Muscle of arm (tissue), 12 donors: ENCODE results near the gene PLOD2. TPM values are rescaled to one million over a fixed set of nuclear protein-coding genes. Genes with fewer than 3 reads are reported as not detected.

Experiments
- DNase-seq: peaks from one replicate; pipeline ENCODE4 v3.0.0-alpha.2; 2013
- polyA plus RNA-seq, 12 donors: library from polyadenylated mRNA; unstranded; fragments of 120-200 nt; gene quantifications; one replicate each; pipeline ENCODE4 v1.2.1, GENCODE V29; 2013; ENCODE audit not compliant: insufficient read length in 12 of 12

Gene PLOD2
- polyA plus RNA-seq, 12 donors = 13.4 to 80.7 (median 26.4) TPM; not detected in 1

DNA sequence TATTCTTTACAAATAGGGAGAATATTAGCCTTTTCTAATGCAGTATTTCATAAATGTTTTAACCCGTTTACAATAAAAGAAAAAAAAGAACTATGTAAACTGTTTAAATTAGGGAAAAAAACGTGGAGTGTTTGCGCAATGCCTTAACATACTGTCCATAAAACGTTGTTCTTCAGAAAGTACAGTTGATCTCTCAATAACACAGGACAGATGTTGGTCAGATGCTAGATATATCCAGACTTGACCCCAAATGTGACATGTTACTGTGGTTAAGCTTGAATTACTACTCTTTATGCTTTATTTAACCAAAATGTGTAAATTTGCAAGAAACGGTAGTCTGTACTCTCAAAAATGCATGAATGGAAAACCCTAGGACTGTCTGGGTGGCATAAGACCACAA, 110.3 kb downstream of the PLOD2 start:
- no peak for DNase-seq

- DNase-seq = no peak
These were observed 113.5 kb downstream of the PLOD2 start for GRCh38 chr3:146047485-146047884.

DNA sequence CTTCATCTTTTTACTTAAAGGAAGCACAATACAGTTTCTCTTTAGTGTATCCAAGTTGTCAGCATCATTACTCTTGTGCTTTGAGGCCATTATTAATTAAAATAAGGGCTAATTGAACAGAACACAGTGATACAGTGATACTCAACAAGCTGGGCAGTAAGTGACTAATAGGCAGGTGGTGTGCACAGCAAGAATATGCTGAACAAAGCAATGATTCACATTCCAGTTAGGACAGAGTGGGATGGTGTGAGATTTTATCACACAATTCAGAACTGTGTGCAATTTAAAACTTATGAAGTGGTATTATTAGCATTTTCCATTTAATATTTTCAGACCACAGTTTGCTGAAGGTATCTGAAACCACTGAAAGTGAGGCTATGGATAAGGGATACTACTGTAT, 116.9 kb downstream of the PLOD2 start:
- no peak for DNase-seq

- DNase-seq = no peak
These were observed 120.4 kb downstream of the PLOD2 start for GRCh38 chr3:146040630-146041029.

GRCh38 chr3:146037697-146038096, 123.3 kb downstream of the PLOD2 start:
- no peak for DNase-seq

DNA sequence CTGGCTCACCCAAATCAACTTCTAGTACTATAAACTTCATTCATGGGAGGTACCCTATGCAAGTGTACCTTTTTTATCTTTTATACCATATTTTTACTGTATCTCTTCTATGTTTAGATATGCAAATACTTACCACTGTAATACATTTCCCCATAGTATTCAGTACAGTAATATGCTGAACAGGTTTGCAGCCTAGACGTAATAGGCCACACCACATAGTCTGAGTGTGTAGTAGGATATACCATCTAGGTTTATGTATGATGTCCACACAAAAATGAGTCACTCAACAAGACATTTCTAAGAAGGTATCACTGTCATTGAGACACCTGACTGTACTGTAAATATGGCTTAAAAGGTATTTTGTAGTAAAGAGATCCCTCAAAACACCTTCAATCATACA, 124.7 kb downstream of the PLOD2 start:
- DNase-seq = no peak

DNA sequence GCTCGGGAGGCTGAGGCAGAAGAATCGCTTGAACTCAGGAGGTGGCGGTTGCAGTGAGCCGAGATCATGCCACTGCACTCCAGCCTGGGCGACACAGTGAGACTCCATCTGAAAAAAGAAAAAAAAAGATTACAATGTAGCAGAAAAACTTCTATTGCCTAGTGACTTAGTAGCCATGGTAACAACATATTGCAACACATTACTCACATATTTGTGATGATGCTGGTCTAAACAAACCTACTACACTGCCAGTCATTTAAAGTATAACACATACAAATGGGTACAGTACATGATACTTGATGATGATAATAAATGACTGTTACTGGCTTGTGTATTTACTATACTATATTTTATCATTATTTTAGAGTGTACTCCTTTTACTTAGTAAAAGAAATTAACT, 125.6 kb downstream of the PLOD2 start:
- no peak for DNase-seq

GRCh38 chr3:146033950-146034349, 127.0 kb downstream of the PLOD2 start:
- no peak for DNase-seq

GRCh38 chr3:146026547-146026946, 134.4 kb downstream of the PLOD2 start:
- no peak for DNase-seq

DNA sequence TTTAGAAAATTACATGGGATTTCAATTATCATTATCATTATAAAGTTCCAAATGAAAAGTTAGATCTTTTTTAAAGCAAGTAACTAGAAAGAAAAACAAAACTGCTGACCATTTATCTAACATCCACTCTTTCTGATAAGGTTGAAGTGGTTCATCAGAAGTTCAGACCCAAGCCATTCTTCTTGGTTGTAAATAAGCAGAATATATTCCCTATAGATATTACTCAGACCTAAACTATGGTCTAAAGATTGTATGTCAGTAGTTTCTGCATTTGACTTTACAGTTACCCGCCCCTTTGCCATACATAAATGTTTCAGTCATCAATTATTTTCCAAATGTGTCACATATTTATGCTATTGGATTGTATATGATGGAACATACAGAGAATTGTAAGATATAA, 136.7 kb downstream of the PLOD2 start:
- DNase-seq = no peak

GRCh38 chr3:146020969-146021368, 140.0 kb downstream of the PLOD2 start:
- no peak for DNase-seq

GRCh38 chr3:146019508-146019907, 141.5 kb downstream of the PLOD2 start:
- DNase-seq = no peak

Other genes with a start within 250 kb of the PLOD2 start
- gene PLSCR4, start 89.9 kb upstream of the PLOD2 start, polyA plus RNA-seq = 10 to 100 TPM in 11 of 12 donors, not detected in 1; 12.9 to 44.9 (median 16.0) TPM